HG02588 (cell line): Measurements from ENCODE around the gene PLA2G4A.

Experiments used
- ATAC-seq: cut with Tn5 transposase; IDR thresholded peaks from one replicate; pipeline ENCODE4 v1.9.1; 2021; ENCODE audit warnings: mild to moderate bottlenecking, moderate library complexity; ENCODE audit not compliant: unreplicated experiment

The PLA2G4A gene

DNA sequence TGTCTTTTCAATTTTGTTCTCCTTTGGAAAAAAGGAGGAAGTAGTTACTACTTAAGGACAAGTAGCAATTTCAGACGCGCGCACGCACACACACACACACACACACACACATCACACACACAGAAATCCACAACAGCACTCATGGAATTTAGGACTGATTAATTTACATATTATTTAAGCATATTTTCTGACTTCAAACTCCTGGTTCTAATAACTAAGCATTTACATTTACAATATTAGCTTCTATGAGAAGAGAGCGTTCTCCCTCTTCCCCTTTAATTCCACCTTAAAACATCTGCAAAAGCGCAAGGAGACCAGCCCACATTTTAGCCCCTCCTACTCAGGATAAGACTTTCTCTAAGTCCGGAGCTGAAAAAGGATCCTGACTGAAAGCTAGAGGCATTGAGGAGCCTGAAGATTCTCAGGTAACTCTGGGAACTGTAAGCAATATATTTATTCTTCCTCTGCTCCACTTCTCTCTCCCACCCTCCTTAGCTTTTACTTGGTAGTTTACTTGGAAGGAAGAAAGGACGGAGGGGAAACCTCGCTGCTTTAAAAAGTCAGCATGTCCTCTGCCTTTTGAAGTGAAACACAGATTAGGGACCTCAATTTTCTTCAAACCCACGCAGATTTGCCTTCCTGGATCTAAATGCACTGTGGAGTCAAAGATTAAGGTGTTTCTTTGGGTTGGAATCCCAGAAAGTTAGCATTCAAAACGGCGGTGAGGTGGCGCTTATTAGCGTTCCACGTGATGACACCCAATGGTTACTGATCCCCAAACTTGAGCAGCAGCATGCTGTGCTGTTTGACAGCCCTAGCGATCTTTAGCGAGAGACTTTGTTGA, at the start of gene PLA2G4A:
PLA2G4A (plus strand) TSS at position 339 of the 844 bp plus-strand sequence. CDS start 25,406 bp downstream, outside the sequence.
- ATAC-seq = peak; percentile 86

DNA sequence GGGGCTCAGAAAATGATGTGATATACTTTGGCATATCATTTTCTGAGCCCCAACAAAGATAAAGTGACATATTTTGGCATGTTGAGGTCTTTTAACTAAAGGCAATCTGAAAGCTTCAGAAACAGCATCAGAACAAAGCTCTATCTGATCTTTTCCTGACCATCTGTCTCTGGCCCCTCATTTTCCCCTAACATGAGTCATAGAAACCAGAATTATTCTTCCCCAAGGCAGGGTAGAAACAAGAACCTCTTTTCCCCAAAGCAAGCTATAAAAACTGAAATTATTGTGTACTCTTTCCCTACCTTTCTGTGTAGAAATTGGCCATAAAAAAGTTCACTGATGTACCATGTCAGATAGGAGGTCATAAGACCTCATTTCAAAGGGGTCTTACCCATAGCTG, 48.7 kb upstream of the PLA2G4A start:
- peak; percentile 48 for ATAC-seq

- ATAC-seq = no peak
Measured at GRCh38 chr1:186781730-186782129, 47.0 kb upstream of the PLA2G4A start.

DNA sequence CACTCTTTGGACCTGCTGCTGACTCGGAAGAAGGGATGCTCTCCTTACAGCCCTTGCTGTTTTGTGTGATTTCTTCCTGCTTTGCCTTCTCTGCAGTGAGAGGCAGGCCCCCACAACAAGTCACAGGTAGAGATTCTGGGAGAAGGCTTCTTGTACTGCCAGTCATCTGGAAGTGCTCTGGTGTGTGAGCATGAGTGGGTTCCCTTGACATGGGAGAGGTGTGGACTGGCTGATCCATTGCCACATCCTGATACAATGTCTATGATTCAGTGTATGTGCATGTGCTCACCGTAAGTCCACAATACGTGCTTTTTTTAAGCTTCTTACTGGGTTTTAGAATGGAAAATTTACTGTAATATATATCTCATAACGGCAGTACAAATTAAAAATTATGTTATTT, 46.0 kb upstream of the PLA2G4A start:
- ATAC-seq = no peak

GRCh38 chr1:186783193-186783592, 45.6 kb upstream of the PLA2G4A start:
- no peak for ATAC-seq

DNA sequence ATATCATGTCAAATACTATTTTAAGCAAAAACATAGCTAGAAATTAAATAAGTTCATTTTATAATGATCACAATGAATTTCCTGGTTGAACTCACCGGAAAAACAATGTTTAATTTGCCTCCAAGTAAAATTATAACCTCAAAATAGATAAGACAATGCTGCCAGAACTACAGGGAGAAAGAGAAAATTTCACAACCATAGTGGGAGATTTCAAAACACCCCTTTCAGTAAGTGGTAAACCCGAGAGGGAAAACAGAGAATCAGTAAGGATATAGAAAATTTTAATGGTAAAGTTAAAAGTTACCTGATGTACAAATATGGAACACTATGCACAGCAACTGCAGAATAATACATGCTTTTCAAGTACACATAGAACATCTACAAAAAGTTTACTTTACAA, 43.2 kb upstream of the PLA2G4A start:
- no peak for ATAC-seq

GRCh38 chr1:186790101-186790500, 38.6 kb upstream of the PLA2G4A start:
- no peak for ATAC-seq

DNA sequence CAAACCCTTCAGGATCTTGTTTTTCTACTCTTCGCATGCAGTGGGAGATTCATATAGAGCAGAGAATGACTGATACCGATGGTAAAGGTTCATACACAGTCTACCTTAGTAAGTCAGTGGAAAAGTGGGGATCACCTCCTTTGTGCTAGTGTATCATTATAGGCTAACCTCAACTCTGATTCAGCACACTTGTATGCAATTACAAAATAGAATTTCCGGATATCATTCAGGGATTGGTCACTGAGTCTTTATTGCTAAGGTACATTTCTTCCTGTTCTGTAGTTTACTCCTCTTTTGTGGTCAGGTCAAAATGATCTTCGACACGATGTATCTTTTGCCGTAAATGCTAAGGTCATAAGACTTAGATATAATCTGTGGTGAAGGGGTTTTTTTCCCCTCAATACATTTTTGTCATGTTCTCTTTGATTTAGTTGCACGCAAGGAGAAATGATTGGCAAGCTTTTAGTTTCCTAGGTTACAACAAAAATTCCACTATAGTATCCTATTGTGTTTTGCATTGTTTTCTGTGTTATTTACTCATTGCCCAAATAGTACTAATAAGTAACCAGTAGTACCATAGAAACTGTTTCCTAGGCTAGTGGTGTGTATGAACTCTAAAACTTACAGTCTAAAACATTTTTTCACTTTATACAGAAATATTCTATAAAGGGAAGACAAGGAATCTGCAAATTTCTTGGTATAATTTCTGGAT, 35.7 kb upstream of the PLA2G4A start:
- no peak for ATAC-seq

DNA sequence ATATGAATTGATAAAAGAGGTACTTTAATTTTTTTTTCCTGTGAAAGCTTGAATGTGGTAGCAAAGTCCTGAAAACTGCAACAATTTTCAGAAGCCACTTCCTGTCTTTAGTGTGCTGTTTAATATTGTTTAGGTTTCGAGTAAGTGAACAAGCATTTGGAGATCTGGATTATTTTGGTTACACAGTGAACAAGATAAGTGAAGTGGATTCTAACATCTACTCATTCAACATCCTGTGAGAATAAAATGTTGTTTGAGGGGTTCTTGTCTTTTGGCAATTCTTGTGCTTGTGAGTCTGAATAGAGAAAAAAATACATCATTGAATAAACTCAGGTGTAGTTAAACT, 35.2 kb upstream of the PLA2G4A start:
- no peak for ATAC-seq

GRCh38 chr1:186798960-186799688, 29.6 kb upstream of the PLA2G4A start:
- ATAC-seq = no peak

DNA sequence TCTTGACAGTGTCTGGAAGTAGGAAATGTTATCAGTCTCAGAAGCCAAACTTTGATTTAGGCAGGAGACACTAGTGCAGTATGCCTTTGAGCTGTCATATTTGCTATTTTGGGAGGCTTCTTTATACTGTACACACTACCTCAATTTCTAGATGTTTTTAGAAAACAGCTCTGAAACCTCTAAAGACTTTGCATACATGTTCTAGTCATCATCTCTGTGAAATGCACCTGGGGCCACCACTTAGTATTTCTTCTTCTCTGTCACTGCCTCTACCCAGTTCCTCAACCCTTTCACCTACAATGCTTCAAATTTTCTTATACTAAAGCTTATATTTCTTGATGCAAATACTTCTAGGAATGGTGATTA, 29.1 kb upstream of the PLA2G4A start:
- ATAC-seq = peak; percentile 99

DNA sequence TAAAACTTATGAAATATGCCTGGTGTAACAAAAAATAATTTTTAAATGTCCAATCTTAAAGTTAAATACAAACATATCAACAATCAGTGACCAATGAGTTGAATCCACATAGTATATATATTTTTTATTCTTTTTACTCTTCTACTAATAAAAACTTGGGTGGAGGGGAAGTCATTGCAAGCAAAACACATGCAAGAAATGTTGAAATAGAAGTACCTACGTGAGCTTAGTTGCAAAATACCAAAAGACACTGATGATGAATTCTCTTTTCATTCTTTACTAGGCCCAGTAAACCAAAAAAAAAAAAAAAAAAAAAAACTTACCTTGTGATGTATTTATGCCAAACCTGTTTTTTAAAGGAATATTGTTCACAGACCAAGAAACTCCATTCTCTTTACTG, 26.4 kb upstream of the PLA2G4A start:
- ATAC-seq = no peak

- no peak for ATAC-seq
Measured at GRCh38 chr1:186804679-186805078, 24.1 kb upstream of the PLA2G4A start.

GRCh38 chr1:186806477-186806876, 22.3 kb upstream of the PLA2G4A start:
- ATAC-seq = no peak

- no peak for ATAC-seq
Measured at GRCh38 chr1:186807163-186807562, 21.6 kb upstream of the PLA2G4A start.

DNA sequence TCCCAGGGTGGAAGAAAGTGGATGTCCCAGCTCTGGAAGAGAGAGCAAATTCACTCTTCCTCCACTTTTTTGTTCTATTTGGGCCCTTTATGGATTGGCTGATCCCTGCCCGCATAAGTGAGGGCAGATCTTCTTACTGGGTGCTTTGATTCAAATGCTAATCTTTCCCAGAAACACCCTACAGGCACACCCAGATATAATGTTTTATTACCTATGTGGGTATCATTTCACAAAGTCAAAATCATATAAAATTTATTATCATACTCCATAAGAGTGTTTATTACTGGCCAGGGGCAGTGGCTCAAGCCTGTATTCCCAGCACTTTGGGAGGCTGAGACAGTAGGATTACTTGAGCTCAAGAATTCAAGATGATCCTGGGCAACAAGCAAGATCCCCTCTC, 16.9 kb upstream of the PLA2G4A start:
- no peak for ATAC-seq

- no peak for ATAC-seq
Measured at GRCh38 chr1:186812570-186812969, 16.2 kb upstream of the PLA2G4A start.

DNA sequence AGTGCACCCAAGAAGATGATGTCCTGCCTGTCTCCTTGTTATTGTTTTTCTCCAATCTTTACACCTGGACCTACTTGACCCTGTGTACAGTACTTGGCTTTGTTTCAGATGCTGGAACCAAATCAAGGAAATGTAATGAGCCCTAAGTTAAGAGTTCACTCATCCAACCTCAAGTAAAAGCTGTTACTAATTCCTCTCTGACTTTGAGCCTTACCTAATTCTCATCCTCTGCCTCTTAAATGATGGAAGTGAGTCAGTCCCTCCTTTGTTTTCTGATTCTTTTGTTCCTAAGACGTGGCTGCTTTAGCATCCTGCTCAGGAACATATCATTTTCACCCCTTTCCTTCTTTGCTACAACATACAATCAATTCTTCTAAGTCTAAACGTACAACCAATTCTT, 15.3 kb upstream of the PLA2G4A start:
- ATAC-seq = no peak

GRCh38 chr1:186819126-186819525, 9.6 kb upstream of the PLA2G4A start:
- peak; percentile 77 for ATAC-seq

GRCh38 chr1:186819563-186819962, 9.2 kb upstream of the PLA2G4A start:
- ATAC-seq = peak; percentile 58

DNA sequence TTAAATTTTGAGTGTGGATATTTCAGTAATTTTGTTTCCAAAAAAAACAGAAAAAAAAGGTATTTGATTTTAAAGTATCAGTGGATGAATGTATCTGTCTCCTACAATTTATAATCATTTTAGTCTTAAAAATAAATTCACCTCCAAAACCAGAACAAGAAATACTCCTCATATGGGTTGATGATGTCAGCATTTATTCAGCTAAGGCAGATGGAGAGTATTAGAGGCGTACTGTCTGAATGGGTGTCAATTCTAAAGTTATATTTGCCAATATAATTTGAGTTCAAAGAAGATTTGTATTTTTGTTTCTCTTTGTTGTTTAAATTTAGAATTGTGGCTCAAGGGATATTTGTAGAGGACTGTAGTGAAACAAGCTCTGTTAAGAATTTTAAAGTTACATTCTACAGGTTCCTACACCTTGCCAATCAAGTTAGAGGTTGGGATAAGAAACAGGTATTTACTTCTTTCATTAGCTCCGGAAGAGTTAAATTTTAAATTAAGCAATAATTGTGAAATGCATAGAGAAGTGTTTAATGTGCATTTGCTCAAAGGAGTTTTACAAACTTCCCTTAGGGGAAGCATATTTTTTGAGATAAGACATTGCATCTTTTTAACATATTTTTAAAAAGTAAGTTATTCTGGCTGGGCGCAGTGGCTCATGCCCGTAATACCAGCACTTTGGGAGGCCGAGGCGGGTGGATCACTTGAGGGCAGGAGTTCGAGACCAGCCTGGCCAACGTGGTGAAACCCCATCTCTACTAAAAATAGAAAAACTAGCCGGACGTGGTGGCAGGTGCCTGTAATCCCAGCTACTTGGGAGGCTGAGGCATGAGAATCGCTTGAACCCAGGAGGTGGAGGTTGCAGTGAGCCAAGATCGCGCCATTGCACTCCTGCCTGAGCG, 1.2 kb downstream of the PLA2G4A start:
- ATAC-seq = no peak
